Measurements from ENCODE around the gene TTLL6. TPM values are rescaled to one million over a fixed set of nuclear protein-coding genes. Genes with fewer than 3 reads are reported as not detected.

Gene TTLL6
- polyA plus RNA-seq, 1 donor from 2014 or later: not detected

DNA sequence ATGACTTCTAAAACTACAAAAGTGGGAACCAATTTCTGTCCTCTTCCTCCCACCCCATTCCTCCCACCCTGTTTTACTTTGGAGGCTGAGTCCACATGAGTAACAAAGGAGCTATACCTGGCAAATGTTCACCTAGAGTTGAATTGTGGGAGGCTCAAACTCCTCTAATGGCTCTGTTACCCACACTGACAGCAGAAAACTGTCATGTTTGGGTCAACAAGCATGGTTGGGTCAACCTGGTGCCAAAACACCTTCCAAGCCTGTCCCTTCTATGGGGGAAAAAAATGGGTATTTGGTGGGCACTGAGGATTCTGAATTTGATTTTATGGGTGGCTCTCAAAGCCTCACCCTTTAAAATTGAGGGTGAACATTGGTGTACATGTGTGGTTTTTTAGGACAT, 76.5 kb downstream of the TTLL6 start:
- no peaks in the 10 kb centered on the region for H3K36me3 ChIP-seq (ENCODE audit: insufficient read depth, low read length)
- H3K9me3 ChIP-seq (ENCODE audit: low read length): peaks cover 4% of the 10 kb centered on the region
- no peak overlapping the region for H3K4me2 ChIP-seq (ENCODE audit: low read length)
- no peak overlapping the region for H2AFZ ChIP-seq (ENCODE audit: low read depth, low read length)
- H3K79me2 ChIP-seq (replicated peaks; ENCODE audit: insufficient read depth, low read length): no peaks in the 10 kb centered on the region
- no peak overlapping the region for H3K9ac ChIP-seq (ENCODE audit: low read length)
- no peaks in the 10 kb centered on the region for H3F3A ChIP-seq (ENCODE audit: insufficient read depth, low read length, poor library complexity, severe bottlenecking)
- H3K9me2 ChIP-seq (ENCODE audit: insufficient read depth, low read length): no peaks in the 10 kb centered on the region
- no peaks in the 10 kb centered on the region for H4K20me1 ChIP-seq (ENCODE audit: insufficient read depth)
- no peak for TF ChIP-seq MXI1 (conservative IDR thresholded peaks at IDR 0.05; ENCODE audit: poor library complexity, severe bottlenecking)
- no peak for TF ChIP-seq SMC3 (conservative IDR thresholded peaks at IDR 0.05; ENCODE audit: poor library complexity)
- no peak for TF ChIP-seq CTCF (IDR thresholded peaks at IDR 0.05; ENCODE audit: poor library complexity, severe bottlenecking)
- no peak for TF ChIP-seq POLR2AphosphoS5 (IDR thresholded peaks at IDR 0.05)
- TF ChIP-seq TAF1 (IDR thresholded peaks at IDR 0.05; ENCODE audit: low read depth): no peak
- no peak for TF ChIP-seq RAD21 (conservative IDR thresholded peaks at IDR 0.05)
- TF ChIP-seq EP300 (conservative IDR thresholded peaks at IDR 0.05; ENCODE audit: poor library complexity, severe bottlenecking): no peak
- TF ChIP-seq REST (IDR thresholded peaks at IDR 0.05; ENCODE audit: borderline replicate concordance): no peak
- TF ChIP-seq EZH2 (IDR thresholded peaks at IDR 0.05; ENCODE audit: borderline replicate concordance, insufficient read depth, low read length, poor library complexity, severe bottlenecking): no peak
- no peak overlapping the region for H3K27ac ChIP-seq (ENCODE audit: low read length)
- H3K4me3 ChIP-seq (ENCODE audit: low read length): no peak overlapping the region
- peaks cover 99% of the 10 kb centered on the region for H3K27me3 ChIP-seq (ENCODE audit: insufficient read depth, low read depth, low read length)

GRCh38 chr17:48738803-48739526, 78.1 kb downstream of the TTLL6 start:
- Histone ChIP-seq H3K79me2 (replicated peaks; ENCODE audit: insufficient read depth, low read length) (no peaks in the 10 kb centered on the region), H3K27me3 (ENCODE audit: insufficient read depth, low read depth, low read length) (peaks cover 99% of the 10 kb centered on the region), H3K36me3 (ENCODE audit: insufficient read depth, low read length) (no peaks in the 10 kb centered on the region), H3K4me3 (ENCODE audit: low read length) (no peak overlapping the region), H3K27ac (ENCODE audit: low read length) (no peak overlapping the region), H3K9ac (ENCODE audit: low read length) (no peak overlapping the region), H3K4me2 (ENCODE audit: low read length) (no peak overlapping the region), H2AFZ (ENCODE audit: low read depth, low read length) (no peak overlapping the region), H3F3A (ENCODE audit: insufficient read depth, low read length, poor library complexity, severe bottlenecking) (no peaks in the 10 kb centered on the region), H3K9me3 (ENCODE audit: low read length) (peaks cover 4% of the 10 kb centered on the region), H4K20me1 (ENCODE audit: insufficient read depth) (no peaks in the 10 kb centered on the region), H3K9me2 (ENCODE audit: insufficient read depth, low read length) (no peaks in the 10 kb centered on the region)
- TF ChIP-seq EZH2 (IDR thresholded peaks at IDR 0.05; ENCODE audit: borderline replicate concordance, insufficient read depth, low read length, poor library complexity, severe bottlenecking) (no peak), RAD21 (conservative IDR thresholded peaks at IDR 0.05) (no peak), POLR2AphosphoS5 (IDR thresholded peaks at IDR 0.05) (no peak), CTCF (IDR thresholded peaks at IDR 0.05; ENCODE audit: poor library complexity, severe bottlenecking) (no peak), SMC3 (conservative IDR thresholded peaks at IDR 0.05; ENCODE audit: poor library complexity) (no peak), MXI1 (conservative IDR thresholded peaks at IDR 0.05; ENCODE audit: poor library complexity, severe bottlenecking) (no peak), TAF1 (IDR thresholded peaks at IDR 0.05; ENCODE audit: low read depth) (no peak), EP300 (conservative IDR thresholded peaks at IDR 0.05; ENCODE audit: poor library complexity, severe bottlenecking) (no peak), REST (IDR thresholded peaks at IDR 0.05; ENCODE audit: borderline replicate concordance) (no peak)
